ENCODE data around the gene MAN1C1. TPM values are rescaled to one million over a fixed set of nuclear protein-coding genes. Genes with fewer than 3 reads are reported as not detected.

The MAN1C1 gene
- total RNA-seq, 1 experiment from 2014 or later: 16.8 TPM

GRCh38 chr1:25799352-25799934 is 182.9 kb downstream of the MAN1C1 start:
- peaks cover 4% of the 10 kb centered on the region for H3K27me3 Mint-ChIP-seq (ENCODE audit: low read depth)
- H3K36me3 Mint-ChIP-seq: no peaks in the 10 kb centered on the region; the same call in 1 of the 2 replicates
- no peaks in the 10 kb centered on the region for H3K9me3 Mint-ChIP-seq
- peaks cover 41% of the 10 kb centered on the region for H3K4me1 Mint-ChIP-seq
- TF ChIP-seq ZNF121 (CRISPR knock-in tag; IDR thresholded peaks at IDR 0.05): peak; percentile 61; the same call in 1 of the 2 replicates
- 0 out of 2 replicates have a peak, but pooled peaks have one; percentile 41 for TF ChIP-seq AFF4 (CRISPR knock-in tag; IDR thresholded peaks at IDR 0.05; ENCODE audit: borderline replicate concordance)
- 0 out of 2 replicates have a peak, but pooled peaks have one; percentile 37 for TF ChIP-seq FOXP4 (CRISPR knock-in tag; IDR thresholded peaks at IDR 0.05)
- peak; percentile 27; the same call in 1 of the 2 replicates for TF ChIP-seq ZNF281 (CRISPR knock-in tag; IDR thresholded peaks at IDR 0.05)
- no peak for TF ChIP-seq ZNF138 (CRISPR knock-in tag; conservative IDR thresholded peaks at IDR 0.05)
- TF ChIP-seq MAX (CRISPR knock-in tag; IDR thresholded peaks at IDR 0.05): peak; percentile 86
- ChIA-PET POLR2A (no interaction called here), CTCF (interaction anchor here (0.6 to 6.2 kb wide), 16 partner anchors 8 to 311 kb away, joined by 3 to 80 read pairs (median 4); partner anchors contain the start of gene MAN1C1)
- ATAC-seq: no peak
- H3K4me3 Mint-ChIP-seq: peak overlapping the region; percentile 61
- DNase-seq (ENCODE audit: low spot score): no peak
- H3K27ac Mint-ChIP-seq: 0 out of 2 replicates have a peak overlapping the region, but pooled peaks have one; percentile 63

- peaks cover 4% of the 10 kb centered on the region for H3K27me3 Mint-ChIP-seq (ENCODE audit: low read depth)
- DNase-seq (ENCODE audit: low spot score): peak; percentile 80
- no peaks in the 10 kb centered on the region; the same call in 1 of the 2 replicates for H3K36me3 Mint-ChIP-seq
- POLR2A ChIA-PET: interaction anchor here (1.8 kb wide), 1 partner anchor 20 kb away, joined by 6 read pairs; the partner anchor contains the start of gene MTFR1L
- peaks cover 41% of the 10 kb centered on the region for H3K4me1 Mint-ChIP-seq
- 0 out of 2 replicates have a peak within 1 kb of the TSS, but pooled peaks have one; percentile 63 for H3K27ac Mint-ChIP-seq
- no peaks in the 10 kb centered on the region for H3K9me3 Mint-ChIP-seq
- TF ChIP-seq ZNF263 (CRISPR knock-in tag; IDR thresholded peaks at IDR 0.05; ENCODE audit: low read depth) (no peak), SP1 (CRISPR knock-in tag; conservative IDR thresholded peaks at IDR 0.05) (peak; percentile 6; the same call in 1 of the 2 replicates), ETV6 (CRISPR knock-in tag; IDR thresholded peaks at IDR 0.05) (peak; percentile 33; the same call in 1 of the 2 replicates), GRHL2 (CRISPR knock-in tag; IDR thresholded peaks at IDR 0.05; ENCODE audit: insufficient replicate concordance, severe bottlenecking) (no peak), MAX (CRISPR knock-in tag; IDR thresholded peaks at IDR 0.05) (peak; percentile 17; the same call in 1 of the 2 replicates)
- ATAC-seq: peak; percentile 72
- peak within 1 kb of the TSS; percentile 79 for H3K4me3 Mint-ChIP-seq
- CTCF ChIA-PET: interaction anchor here (0.6 to 6.2 kb wide), 15 partner anchors 9 to 312 kb away, joined by 3 to 80 read pairs (median 3); partner anchors contain the start of gene MAN1C1
These were observed 183.5 kb downstream of the MAN1C1 start, which contains the start of gene SELENON for GRCh38 chr1:25799935-25800702. Gene SELENON, plus strand, starts transcription at chr1:25800193. Its CDS starts 38 bp downstream, at chr1:25800231.

All from WTC11 (cell line).